Peyer's patch (tissue), 4 donors: Measurements from ENCODE around the gene SEC22A.

ENCODE experiments used
- POLR2A ChIP-seq, 2 donors: fragments of 450-650 bp; IDR thresholded peaks; one replicate each; pipeline ENCODE4 v1.5.1; 2017; ENCODE audit warnings: antibody characterized with exemption in 2 of 2, mild to moderate bottlenecking in 2 of 2, moderate library complexity in 2 of 2
- TF ChIP-seq, protein P1 (sequence below), 6 experiments: fragments of 450-650 bp in 4 of 6; fragments of 200-600 bp in 2 of 6; sonication (generic) in 1 of 6; IDR thresholded peaks; one replicate each; pipeline ENCODE4 v1.5.1; 2017 to 2019; ENCODE audit warnings: antibody characterized with exemption in 6 of 6, mild to moderate bottlenecking in 3 of 6, moderate library complexity in 1 of 6

DNA sequence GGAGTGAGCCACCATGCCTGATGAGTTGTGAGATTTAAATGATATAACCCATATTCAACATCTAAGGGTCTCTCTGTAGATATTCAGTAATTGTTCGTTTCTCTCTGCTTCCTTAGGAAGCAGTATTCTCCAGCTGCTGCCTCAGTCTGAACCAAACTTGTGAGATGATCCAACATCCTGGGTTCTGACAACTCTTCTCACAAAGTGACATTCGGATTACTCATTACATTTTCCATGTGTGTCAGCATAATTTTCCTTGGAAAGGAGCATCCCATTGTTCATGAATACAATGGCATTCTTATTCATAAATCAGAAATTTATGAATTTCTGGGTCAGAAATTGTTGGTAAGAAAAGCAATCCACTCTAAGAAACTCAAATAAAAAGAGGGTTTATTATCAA, 15.0 kb upstream of the SEC22A start:
- TF ChIP-seq, protein P1, sequence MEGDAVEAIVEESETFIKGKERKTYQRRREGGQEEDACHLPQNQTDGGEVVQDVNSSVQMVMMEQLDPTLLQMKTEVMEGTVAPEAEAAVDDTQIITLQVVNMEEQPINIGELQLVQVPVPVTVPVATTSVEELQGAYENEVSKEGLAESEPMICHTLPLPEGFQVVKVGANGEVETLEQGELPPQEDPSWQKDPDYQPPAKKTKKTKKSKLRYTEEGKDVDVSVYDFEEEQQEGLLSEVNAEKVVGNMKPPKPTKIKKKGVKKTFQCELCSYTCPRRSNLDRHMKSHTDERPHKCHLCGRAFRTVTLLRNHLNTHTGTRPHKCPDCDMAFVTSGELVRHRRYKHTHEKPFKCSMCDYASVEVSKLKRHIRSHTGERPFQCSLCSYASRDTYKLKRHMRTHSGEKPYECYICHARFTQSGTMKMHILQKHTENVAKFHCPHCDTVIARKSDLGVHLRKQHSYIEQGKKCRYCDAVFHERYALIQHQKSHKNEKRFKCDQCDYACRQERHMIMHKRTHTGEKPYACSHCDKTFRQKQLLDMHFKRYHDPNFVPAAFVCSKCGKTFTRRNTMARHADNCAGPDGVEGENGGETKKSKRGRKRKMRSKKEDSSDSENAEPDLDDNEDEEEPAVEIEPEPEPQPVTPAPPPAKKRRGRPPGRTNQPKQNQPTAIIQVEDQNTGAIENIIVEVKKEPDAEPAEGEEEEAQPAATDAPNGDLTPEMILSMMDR (IDR thresholded peaks at IDR 0.05) = no peak
- TF ChIP-seq POLR2A (IDR thresholded peaks at IDR 0.05) = no peak
